Fibroblast of pulmonary artery (primary cell): ENCODE data around the gene PLXDC2.

Experiments
- DNase-seq: peaks from one replicate; pipeline ENCODE4 v3.0.0-alpha.2; 2010; ENCODE audit warnings: low read depth
- H3K4me3 ChIP-seq: replicated peaks from 2 replicates; pipeline ENCODE4 v1.5.1; 2011; ENCODE audit warnings: low read depth, mild to moderate bottlenecking, control low read depth, low read length, moderate library complexity
- CTCF ChIP-seq: IDR thresholded peaks from 2 replicates; pipeline ENCODE4 v1.5.1; 2011; ENCODE audit warnings: mild to moderate bottlenecking, control low read depth, low read length, inconsistent platforms; ENCODE audit errors: missing control alignments

PLXDC2 gene

DNA sequence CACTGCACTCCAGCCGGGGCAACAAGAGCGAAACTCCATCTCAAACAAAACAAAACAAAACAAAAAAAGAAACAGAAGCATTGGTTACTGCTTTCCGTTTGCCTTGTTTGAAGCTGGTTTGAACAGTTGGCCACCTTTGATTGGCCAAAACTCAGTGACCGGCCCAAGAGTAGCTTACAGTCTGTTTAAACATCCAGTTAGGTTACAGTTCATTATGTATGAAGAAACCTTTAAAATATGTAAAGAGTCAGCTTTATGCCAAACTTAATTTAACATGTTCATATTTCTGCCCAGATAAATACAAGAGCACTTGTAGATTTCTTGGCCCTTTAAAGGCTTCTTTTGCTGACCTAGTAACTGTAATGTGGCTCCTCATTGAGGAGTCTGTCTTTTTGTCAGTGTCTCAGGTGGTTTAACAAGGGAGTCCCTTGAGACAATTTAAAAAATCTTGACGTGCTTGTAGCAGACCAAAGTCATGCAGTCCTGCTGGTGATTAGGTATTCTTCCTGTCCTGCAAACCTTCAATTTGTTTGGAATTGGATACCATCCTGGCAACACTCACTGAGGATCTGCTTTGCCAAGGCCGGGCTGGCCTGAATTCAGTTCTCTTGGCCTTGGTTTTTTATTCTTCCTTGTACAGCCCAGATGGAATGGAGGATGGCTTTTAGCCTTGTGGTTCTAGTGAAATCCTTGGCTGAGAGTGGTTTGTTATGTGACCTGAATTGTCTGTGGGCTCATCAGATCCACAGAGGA is 128.9 kb downstream of the PLXDC2 start:
- TF ChIP-seq CTCF: no peak
- H3K4me3 ChIP-seq: no peak overlapping the region
- no peak for DNase-seq

DNA sequence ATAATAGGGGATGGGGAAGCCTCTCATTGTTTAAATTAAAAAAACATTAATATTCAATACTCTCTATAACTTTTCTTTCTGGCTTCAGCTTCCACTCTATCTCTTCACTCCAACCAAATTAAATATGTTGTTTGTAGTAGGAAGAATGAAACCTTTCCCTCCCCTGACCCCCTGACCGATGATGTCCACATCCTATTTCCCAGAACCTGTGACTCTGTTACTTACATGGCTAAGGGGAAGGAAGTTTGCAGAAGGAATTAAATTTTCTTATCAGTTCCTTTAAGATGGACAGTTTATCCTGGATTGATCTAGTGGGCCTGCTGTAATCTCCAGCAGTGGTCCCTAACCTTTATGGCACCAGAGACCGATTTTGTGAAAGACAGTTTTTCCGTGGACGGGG is 130.0 kb downstream of the PLXDC2 start:
- no peak for TF ChIP-seq CTCF
- no peak overlapping the region for H3K4me3 ChIP-seq
- DNase-seq: no peak

- DNase-seq: no peak
- H3K4me3 ChIP-seq: no peak overlapping the region
- TF ChIP-seq CTCF: no peak
Measured at GRCh38 chr10:19946791-19947190, 130.6 kb downstream of the PLXDC2 start.

GRCh38 chr10:19947215-19947614 is 131.0 kb downstream of the PLXDC2 start:
- DNase-seq: no peak
- no peak overlapping the region for H3K4me3 ChIP-seq
- TF ChIP-seq CTCF: no peak

DNA sequence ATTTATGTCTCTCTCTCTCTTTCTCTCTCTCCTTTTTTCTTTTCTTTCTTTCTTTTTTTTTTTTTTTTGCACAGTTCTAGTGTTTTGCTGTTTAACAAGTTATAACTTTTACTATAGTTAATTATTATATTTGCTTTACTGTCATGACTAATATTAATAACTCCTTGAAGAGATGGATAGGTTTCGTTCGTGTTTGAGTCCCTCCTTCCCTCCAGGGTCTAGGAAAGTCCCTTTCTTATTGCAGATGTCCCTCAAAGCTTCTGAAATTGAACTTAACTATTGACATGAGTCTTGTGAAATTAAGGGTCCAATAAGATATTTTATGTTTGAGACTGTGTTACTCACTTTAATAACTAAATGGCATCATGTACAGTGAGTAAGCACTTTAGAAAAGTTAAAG is 131.4 kb downstream of the PLXDC2 start:
- TF ChIP-seq CTCF: no peak
- no peak for DNase-seq

DNA sequence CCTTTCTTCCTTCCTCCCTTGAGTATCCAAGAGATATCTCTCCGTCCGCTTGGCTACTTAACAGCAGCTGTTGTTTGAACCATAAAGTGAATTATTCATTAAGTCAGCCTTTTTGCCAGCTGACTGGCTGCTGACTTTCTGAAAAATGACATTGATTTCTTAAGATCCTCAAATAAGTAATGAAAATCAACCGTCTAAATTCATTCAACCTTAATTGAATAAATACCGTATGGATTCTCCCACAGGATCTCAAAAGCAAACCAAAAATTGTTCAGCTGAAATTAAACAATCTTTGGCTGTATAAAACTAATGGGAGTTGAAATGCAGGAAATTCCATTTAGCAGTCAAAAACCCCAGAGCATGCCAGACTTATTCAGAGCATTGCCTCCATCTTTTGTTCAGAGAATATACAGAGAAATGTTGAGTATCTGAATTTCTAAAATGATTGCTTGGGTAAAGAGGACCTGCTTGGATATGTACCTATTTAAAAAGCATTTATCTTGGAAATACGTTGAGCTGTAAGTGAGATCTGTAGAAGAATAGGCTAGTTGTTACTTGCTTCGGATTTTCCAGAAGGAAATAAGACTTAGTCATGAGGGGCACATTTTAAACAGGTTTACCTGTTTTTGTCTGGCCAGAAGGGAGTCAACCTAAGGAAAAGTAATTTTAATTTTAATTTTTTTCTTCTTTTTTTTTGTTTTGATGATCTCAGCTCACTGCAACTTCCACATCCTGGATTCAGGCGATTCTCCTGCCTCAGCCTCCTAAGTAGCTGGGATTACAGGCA is 136.2 kb downstream of the PLXDC2 start:
- TF ChIP-seq CTCF: no peak
- DNase-seq: no peak
- H3K4me3 ChIP-seq: no peak overlapping the region

More for the DNA sequence above, 131.4 kb downstream of the PLXDC2 start:
- no peak overlapping the region for H3K4me3 ChIP-seq
